HG02885 (cell line): ENCODE results near the gene CDK9.
A peak's percentile ranks its signal among the peaks of the same experiment; 100 is the strongest.
"Not testable (repeated sequence)": the region's sequence is repeated elsewhere in the genome, so short reads cannot be mapped to it uniquely, and the experiment has no call there.

Experiments used
- ATAC-seq: cut with Tn5 transposase; IDR thresholded peaks from one replicate; pipeline ENCODE4 v1.9.1; 2021; ENCODE audit warnings: mild to moderate bottlenecking; ENCODE audit not compliant: unreplicated experiment, poor library complexity

Gene CDK9

DNA sequence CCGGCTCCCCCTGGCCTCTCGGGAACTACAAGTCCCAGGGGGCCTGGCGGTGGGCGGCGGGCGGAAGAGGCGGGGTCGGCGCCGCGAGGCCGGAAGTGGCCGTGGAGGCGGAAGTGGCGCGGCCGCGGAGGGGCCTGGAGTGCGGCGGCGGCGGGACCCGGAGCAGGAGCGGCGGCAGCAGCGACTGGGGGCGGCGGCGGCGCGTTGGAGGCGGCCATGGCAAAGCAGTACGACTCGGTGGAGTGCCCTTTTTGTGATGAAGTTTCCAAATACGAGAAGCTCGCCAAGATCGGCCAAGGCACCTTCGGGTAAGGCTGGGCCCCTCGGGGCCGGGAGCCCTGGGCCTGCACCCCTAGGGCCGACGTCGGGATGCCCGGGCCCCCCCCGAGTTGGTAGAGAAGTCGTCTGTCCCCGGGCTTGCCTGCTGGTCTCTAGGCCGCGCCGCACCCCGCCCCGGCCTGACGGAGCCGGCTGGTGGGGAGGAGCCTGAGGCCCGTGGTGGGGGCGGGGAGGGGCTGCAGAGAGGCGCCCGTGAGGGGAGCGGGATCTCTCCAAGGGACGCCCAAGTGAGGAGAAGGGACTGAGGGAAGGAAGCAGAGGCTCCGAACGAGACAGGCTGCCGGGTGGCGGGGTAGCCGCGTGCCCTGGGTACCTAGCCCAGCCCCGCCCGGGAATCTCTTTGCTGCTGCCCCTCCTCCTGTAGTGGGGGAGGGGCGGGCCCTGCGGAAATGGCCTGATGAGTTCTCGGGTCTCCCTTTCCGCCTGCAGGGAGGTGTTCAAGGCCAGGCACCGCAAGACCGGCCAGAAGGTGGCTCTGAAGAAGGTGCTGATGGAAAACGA is at the start of gene CDK9:
TSS of gene CDK9 (plus strand) at position 102 of the 840 bp plus-strand sequence. CDS start at position 217, 115 bp downstream.
- peak; percentile 67 for ATAC-seq

DNA sequence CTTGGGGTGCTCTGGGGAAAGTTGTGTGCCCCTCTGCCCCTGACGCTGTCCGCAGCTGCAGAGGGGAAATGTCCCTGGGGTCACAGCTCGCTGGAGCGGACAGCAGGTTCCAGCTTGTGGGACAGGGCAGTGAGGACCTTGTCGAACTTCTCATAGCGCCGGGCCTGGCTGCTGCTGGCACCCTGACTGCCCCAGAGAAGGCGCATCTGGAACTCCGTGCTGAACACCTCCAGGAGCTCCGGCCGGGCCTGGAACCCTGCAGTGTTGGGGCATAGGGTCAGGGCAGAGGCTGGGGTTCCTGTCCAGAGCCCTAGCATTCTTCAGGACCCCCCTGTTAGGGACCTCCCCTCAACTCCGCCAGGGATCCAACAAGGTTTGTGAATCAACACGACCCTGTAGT is 47.2 kb upstream of the CDK9 start:
- no peak for ATAC-seq

DNA sequence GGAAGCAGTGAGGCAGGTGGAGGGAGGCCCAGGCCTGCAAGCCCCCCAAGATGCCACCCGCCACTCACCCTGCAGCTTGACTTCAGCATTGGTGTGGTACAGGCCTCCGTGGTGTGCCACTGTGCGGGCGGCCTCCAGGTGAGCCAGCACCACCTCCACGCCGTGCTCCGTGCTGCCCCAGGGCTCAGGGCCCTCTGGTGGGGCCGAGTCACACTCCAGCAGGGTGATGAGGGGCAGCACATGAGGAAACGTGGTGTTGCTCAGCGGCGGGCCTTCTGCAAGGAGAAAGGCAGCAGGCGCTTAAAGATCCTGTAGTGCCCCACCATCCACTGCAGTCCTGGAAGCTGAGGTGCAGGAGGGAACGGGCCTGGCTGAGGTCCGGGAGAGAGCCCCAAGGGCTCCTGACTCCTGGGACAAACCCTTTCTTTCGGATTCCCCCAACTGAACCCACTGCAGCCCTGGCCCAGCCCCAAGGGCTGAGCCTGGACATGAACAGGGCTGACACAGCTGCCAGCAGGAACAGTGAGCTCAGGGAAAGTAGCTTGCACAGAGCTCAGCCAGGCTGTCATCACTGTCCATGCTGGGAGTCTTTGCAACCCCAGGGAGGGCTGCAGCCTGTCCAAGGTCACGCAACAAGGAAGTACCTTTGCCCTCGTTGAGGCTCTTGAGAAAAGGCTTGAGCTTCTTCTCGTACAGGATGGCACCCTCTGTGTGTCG is 46.1 kb upstream of the CDK9 start:
- no peak for ATAC-seq

DNA sequence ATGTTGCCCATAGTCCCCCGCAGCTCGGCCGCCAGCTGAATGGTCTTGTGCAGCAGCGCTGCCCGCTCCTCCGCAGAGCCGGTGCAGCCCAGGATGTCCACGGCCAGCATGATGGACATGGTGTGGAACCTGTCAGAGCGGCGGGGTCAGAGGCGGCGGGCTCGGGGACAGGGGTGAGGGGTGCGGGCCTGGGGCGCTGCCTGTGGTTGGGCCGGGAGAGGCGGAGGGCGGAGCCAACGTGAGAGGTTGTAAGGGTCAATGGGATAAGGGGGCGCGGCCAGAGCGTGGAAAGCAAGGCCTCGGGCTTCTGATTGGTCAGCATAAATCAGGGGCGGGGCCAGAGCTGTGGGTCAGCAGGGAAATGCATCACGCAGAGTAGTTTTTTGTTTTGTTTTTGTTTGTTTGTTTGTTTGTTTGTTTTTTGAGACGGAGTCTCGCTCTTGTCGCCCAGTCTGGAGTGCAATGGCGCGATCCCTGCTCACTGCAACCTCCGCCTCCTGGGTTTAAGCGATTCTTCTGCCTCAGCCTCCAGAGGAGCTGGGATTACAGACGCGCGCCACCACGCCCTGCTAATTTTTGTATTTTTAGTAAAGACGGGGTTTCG is 43.9 kb upstream of the CDK9 start:
- ATAC-seq: no peak

DNA sequence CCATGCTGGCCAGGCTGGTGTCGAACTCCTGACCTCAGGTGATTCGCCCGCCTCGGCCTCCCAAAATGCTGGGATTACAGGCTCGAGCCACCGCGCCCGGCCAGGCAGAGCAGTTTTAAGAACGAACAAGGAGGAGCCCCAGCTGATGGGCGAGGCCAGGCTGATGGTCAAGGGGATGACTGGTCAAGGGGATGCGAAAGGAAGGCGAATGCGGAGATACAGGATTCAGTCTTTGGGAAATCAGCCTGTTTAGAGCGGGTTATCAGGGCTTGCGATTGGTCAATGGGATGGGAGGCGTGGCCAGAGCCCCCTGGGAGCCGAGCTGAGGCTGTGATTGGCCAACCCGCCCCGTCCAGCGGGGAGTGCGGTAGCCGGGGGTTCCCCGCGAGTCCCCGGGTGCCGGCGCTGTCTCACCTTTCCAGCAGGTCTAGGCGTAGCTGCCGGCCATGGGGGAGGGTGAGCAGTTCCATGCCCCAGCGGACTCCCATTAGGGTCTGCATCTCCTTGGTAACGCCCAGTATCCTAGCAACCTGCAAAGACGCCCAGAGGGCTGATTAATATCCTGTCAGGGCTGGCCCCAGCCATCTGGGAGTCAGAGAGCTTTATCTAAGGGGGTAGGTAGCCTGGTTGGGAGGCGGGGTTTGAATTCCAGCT is 43.3 kb upstream of the CDK9 start:
- ATAC-seq: no peak

DNA sequence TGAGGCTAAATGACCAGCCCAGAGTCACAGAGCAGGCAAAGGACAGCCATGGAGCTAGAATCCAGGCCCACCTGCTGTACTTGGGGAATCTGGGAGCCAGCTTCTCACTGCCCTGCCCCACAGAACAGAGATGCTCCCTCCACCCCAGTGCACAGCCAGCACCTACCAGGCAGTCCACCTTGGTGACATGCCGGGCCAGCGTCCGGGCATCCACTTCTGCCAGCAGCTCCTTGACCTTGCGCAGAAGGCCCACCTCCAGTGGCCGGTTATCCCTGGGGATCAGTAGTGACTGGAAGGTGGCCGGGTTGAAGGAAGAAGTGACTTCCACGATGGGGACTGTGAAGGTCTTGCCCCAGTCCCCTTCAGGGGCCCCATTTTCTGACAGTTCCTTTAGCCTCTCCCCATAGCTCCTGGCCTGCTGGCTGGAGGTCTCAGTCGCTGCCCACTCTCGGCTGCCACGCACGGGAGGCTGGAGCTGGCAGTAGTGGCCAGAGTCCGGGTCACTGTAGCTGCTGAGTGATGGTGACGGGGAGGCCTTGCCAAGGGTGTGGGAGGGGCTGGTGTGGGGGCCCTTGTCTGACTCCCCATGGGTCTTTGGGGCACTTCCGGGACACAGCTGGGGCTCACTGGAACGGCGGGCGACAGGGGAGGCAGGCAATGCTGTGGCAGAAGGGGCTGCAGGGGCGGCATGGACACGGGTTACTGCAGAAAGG is 41.3 kb upstream of the CDK9 start:
- no peak for ATAC-seq

DNA sequence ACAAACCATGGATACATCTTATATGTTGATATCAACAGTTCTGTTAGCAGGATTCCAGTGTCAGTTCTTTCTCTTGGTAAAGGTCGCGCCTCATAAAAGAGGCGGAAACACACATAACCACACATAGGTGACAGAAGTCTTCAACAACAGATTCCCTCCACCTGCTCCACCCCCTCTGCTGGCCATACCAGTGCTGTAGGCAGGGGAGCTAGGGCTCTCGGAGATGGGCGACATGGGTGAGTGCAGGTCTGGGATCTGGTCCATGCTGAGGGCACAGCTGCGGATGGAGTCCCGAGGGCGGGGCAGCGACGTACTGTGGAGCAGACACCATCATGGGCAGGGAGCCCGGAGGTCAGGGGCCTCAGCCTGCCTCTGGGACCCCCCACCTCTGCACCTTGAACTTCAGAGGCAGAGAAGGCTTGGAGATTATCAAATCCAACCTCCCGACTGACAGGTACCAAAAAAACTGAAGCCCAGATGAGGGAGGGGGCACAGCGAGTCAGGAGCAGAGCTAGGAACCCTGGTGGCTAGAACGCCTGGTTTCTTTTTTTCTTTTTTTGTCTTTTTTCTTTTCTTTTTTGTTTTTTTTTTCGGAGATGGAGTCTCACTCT is 38.8 kb upstream of the CDK9 start:
- no peak for ATAC-seq

DNA sequence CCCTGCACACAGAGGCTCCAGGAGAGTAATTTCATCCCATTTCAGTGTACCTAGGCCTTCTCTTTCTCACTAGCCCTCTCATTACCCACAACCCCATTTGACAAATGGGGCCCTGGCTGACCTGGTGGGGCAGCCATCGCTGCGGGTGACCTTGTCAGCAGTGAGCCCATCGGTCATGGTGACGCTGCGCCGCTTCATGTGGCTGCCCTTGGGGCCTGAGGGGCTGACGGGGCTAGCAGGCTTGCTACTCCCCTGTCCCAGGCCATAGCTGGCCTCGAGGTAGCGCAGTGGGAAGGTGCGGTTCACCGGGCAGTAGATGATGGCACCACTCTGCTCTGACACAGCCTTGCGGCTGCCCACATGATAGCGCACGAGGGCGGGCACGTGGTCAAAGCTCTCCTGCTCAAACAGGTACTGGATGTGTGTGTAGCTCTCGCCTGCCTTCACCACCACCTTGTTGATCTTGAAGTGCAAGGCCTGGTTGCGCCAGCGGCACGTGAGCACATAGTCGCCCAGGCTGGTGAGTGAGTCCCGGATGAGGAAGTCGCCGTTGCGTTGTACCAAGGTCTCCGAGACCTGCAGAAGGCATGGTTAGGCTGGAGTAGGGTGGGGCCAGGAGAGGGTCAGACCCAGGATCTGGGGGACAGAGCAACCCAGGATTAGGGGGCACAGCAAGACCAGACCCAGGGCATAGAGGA is 36.6 kb upstream of the CDK9 start:
- ATAC-seq: no peak

DNA sequence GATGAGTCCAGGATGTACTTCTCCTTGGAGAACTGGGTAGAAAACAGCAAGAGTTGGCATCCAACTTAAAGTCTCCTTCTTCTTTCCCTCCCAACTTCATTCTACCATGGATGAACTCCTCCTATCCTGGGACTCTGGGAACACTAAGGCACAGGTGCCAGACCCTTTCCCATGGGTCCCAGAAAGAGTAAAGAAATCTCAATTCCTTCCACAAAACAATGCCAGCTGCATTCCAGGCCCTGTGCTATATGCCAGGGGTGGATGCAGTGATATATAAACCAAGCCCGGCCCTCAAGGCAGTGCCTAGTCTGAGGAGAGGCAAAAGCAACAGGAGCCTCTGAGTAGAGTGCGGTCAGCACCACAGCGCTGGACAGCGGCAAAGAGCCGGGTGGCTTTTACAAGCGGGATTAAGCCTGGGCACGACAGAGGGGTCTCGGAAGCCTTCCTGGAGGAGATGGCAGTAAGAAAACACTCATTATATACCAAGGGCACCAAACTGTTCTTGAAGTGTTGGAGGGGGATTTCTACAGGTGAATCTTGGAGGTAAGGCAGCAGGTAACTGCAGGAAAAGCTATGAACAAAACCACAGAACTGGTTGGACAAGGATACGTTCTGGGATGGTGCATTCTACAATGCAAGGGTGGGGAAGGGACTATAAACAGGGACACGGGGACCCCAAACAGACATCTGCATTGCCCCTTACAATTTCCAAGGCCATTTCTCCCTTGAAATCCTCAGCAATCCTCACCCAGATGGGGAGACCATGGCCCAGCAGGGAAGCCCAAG is 34.4 kb upstream of the CDK9 start:
- no peak for ATAC-seq

DNA sequence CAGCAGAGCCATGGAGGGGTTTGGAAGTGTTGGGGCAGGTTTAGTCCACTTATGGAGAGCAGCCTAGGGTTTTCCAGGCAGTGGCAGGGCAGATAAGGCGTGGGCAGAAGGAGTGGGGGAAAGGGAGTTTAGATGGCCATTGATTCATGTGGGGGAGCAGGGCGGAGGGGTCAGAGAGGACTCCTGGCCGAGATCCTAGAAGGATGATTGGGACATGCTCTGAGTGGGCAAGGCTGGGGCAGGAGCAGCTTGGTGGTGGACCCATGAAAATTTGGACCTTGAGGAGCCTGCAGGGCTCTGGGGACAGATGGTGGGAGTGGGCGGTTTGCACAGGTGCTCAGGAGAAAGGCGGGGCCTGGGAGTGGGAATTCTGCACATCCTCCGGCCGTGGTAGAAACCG is 32.7 kb upstream of the CDK9 start:
- no peak for ATAC-seq

DNA sequence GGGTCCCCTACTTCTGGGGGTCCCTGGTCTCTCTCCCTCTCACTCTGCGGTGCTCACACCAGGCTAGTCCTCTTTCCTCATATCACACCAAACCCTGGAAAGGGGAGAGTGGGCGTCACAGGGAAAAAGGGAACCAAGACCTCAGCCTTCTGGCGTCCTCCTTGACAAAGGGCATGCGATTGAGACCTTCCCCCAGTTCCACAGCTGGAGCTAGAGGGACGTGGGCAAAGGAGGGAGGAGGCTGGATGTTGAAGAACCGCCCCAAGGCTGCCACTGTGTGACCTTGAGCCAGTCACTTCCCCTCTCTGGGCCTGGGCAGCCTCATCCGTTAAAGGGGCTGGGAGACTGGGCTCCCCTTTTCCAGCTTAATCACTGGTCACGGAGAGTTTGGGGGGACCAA is 32.2 kb upstream of the CDK9 start:
- ATAC-seq: no peak

DNA sequence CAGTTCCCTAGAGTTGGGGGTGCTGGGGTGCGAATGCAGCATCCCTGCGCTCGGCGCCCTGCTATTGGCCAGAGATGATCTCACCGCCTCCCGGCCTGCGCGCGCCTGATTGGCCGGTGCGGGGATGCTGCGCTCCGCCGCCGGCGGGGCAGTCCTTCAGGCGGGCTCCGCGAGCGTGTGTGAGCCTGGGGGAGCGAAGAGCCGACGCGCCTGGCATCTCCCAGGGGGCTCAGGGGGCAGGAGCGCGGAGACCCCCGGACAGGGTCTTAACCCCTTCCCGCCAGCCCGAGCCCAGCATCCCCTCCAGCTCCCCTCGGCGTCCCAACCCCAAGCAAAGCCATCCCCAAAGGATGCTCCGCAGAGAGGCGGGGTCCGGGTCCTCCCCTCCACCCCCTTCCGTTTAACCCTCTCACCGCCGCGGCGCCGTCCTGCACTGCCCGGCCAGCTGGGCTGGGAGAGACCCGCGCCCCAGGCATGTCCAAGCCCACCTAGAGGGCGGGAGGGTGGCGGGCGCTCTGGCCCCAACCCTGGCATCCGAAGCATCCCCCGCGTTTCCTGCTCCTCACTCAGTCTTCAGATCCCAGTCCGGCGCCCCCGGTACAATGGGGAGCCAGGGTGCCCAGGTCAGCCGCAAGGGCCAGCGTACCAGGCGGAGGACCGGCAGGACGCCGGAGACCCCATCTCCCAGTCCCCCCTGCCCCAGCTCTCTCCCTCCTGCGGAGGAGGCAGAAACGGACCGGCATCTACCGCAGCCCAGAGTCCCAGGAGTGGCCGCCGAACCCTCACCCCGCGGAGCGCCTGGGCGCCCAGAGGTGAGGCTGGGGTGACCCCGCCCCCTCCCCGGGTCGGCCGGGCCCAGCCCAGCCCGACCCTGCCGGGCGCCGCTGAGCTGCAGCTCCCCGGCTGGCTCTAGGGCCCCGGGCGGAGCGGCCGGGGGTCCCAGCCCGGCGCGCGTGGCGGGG is 31.5 kb upstream of the CDK9 start:
- no peak for ATAC-seq

DNA sequence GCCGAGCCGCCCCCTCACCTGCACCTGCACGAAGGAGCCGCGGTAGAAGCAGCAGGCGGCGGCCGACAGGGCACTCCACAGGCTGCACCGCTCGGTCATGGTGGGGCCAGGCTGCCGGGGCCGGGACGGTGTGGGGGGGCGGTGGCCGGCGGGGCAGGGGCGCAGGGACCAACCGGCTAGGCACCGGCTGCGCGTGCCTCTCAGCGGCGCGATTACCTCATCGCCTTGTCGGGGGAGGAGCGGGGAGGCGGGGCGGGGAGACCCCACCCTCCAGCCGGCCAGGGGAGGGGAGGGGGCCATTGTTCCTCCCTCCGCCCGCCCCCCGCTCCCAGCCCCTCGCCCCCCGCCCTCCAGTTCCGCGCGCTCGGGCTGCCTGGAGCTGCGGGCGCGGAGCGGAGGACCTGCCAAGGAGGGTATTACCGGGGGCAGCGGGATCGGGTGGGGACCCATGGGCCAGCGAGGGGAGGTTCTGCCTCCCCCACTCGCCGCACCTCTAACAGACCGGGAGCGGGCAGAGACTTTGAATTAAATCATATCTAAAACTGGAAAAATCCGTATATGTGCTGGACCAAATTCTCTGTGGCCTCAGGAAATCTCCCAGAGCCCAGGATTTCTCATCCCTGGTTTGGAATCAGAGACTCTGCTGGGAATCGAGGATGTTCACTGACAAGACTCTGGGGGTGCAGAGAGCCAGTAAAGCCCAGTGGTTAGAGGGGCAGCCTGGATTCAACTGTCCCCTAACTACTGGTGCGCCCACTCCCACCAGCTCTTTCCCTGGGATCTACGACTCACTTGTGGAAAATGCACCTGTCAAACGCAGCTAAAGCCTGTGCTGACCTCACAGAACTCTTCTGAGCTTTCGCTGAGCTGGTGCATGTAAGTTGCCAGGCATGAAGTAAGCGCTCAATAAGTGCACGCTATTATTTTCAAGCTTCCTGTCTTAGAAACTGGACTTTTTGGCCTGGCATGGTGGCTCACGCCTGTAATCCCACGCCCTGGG is 30.5 kb upstream of the CDK9 start:
- no peak for ATAC-seq

DNA sequence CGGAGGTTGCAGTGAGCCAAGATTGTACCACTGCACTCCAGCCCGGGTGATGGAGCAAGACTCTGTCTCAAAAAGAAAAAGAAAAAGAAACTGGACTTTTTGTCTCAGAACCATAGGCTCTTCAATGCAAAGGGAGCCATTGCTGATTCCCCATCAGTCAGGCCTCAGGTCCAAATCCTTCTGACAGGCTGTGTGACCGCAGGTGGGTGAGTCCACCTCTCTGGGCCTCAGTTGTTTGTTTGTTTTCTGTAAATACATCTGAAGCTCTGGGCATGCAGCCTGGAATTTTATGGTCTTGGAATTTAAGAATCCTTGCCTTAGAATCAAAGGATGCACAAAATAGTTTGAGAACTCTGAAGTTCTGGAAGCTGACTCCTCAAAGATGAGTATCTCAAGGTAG is 29.6 kb upstream of the CDK9 start:
- ATAC-seq: no peak

DNA sequence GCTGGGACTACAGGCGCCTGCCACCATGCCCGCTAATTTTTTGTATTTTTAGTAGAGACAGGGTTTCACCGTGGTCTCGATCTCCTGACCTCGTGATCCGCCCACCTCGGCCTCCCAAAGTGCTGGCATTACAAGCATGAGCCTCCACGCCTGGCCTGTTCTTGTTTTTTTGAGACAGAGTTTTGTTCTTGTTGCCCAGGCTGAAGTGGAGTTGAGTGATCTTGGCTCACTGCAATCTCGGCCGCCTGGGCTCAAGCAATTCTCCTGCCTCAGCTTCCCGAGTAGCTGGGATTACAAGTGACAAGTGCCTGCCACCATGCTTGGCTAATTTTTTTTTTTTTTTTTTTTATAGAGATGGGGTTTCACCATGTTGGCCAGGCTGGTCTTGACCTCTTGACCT is 29.1 kb upstream of the CDK9 start:
- ATAC-seq: not testable (repeated sequence)

DNA sequence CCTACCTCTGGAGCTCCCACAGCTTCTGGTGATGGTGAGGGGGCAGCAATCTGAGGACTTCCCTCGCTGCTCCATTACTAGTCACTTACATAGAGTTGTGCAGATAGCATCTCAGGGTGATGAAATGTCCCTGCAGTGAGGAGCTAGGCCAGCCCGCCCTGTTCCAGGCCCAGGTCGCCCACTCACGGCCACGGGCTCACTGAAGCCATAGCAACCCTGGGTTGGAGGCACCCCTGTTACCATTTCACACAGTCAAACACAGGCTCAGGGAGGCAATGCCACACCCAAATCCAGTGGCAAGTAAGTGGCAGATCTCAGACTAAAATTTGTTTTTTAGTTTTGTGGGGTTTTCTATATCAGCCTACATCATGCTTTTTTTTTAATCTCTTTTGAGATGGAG is 27.0 kb upstream of the CDK9 start:
- no peak for ATAC-seq
